H9 (cell line): ENCODE data around the gene KLHL7. TPM values are rescaled to one million over a fixed set of nuclear protein-coding genes. Genes with fewer than 3 reads are reported as not detected.
A peak's percentile ranks its signal among the peaks of the same experiment; 100 is the strongest.

ENCODE experiments used
- DNase-seq: peaks from one replicate; pipeline ENCODE4 v3.0.0-alpha.2; 2017
- H2AFZ ChIP-seq: one replicate; pipeline ENCODE4 v1.6.1; 2013; ENCODE audit warnings: mild to moderate bottlenecking, low read length, control low read depth, moderate library complexity
- H2AK5ac ChIP-seq: 2 replicates; pipeline ENCODE4 v1.6.1; 2013; ENCODE audit warnings: low read length, control low read depth, mixed read lengths; ENCODE audit not compliant: insufficient read length
- H2BK120ac ChIP-seq: one replicate; pipeline ENCODE4 v1.6.1; 2013; ENCODE audit warnings: low read depth, mild to moderate bottlenecking, low read length, control low read depth, inconsistent platforms; ENCODE audit not compliant: poor library complexity, severe bottlenecking
- H2BK12ac ChIP-seq: 2 replicates; pipeline ENCODE4 v1.6.1; 2013; ENCODE audit warnings: low read length, control low read depth, mixed read lengths, low read depth; ENCODE audit not compliant: insufficient read length
- H2BK15ac ChIP-seq: 2 replicates; pipeline ENCODE4 v1.6.1; 2013; ENCODE audit warnings: low read depth, low read length, control low read depth
- H2BK20ac ChIP-seq: one replicate; pipeline ENCODE4 v1.6.1; 2013; ENCODE audit warnings: low read depth, mild to moderate bottlenecking, low read length, control low read depth, inconsistent platforms; ENCODE audit not compliant: poor library complexity, severe bottlenecking
- H2BK5ac ChIP-seq: 2 replicates; pipeline ENCODE4 v1.6.1; 2013; ENCODE audit warnings: low read length, control low read depth, mixed read lengths; ENCODE audit not compliant: insufficient read length
- H3K14ac ChIP-seq: 2 replicates; pipeline ENCODE4 v1.6.1; 2013; ENCODE audit warnings: low read length, control low read depth; ENCODE audit not compliant: insufficient read depth
- H3K18ac ChIP-seq: 2 replicates; pipeline ENCODE4 v1.6.1; 2013; ENCODE audit warnings: low read depth, mild to moderate bottlenecking, mixed read lengths, low read length, control low read depth; ENCODE audit not compliant: insufficient read length
- H3K23ac ChIP-seq: 2 replicates; pipeline ENCODE4 v1.6.1; 2013; ENCODE audit warnings: low read length, control low read depth, mixed read lengths, low read depth; ENCODE audit not compliant: insufficient read length
- H3K23me2 ChIP-seq: 2 replicates; pipeline ENCODE4 v1.6.1; 2013; ENCODE audit warnings: low read depth, mild to moderate bottlenecking, mixed read lengths, low read length, control low read depth; ENCODE audit not compliant: insufficient read length, poor library complexity, severe bottlenecking
- H3K27ac ChIP-seq: 2 replicates; pipeline ENCODE4 v1.5.1; 2013; ENCODE audit warnings: low read length, control low read depth, mixed read lengths, low read depth; ENCODE audit not compliant: insufficient read length
- H3K27me3 ChIP-seq: 2 replicates; pipeline ENCODE4 v1.6.1; 2013; ENCODE audit warnings: low read length, control low read depth, inconsistent platforms; ENCODE audit not compliant: insufficient read depth
- H3K4ac ChIP-seq: 2 replicates; pipeline ENCODE4 v1.6.1; 2013; ENCODE audit warnings: low read depth, mild to moderate bottlenecking, control low read depth, inconsistent platforms, low read length, moderate library complexity
- H3K4me1 ChIP-seq: 2 replicates; pipeline ENCODE4 v1.6.1; 2013; ENCODE audit warnings: low read length, control low read depth, inconsistent platforms; ENCODE audit not compliant: insufficient read depth
- H3K4me2 ChIP-seq: 2 replicates; pipeline ENCODE4 v1.6.1; 2013; ENCODE audit warnings: low read length, control low read depth, mixed read lengths; ENCODE audit not compliant: insufficient read length, insufficient read depth
- H3K56ac ChIP-seq: 2 replicates; pipeline ENCODE4 v1.6.1; 2013; ENCODE audit warnings: low read depth, mild to moderate bottlenecking, mixed read lengths, low read length, control low read depth; ENCODE audit not compliant: insufficient read length
- H3K79me1 ChIP-seq: 2 replicates; pipeline ENCODE4 v1.6.1; 2013; ENCODE audit warnings: low read depth, mild to moderate bottlenecking, moderate library complexity, low read length, control low read depth, inconsistent platforms; ENCODE audit not compliant: insufficient read depth, poor library complexity, severe bottlenecking
- H3K79me2 ChIP-seq: 2 replicates; pipeline ENCODE4 v1.6.1; 2013; ENCODE audit warnings: low read length, control low read depth, inconsistent platforms; ENCODE audit not compliant: insufficient read depth
- H3K9ac ChIP-seq: 2 replicates; pipeline ENCODE4 v1.6.1; 2013; ENCODE audit warnings: low read length, control low read depth, mixed read lengths; ENCODE audit not compliant: insufficient read length; ENCODE audit errors: extremely low read depth
- H3K9me3 ChIP-seq: one replicate; pipeline ENCODE4 v1.6.1; 2013; ENCODE audit warnings: low read depth, low read length, inconsistent platforms; ENCODE audit not compliant: control insufficient read depth
- H3T11ph ChIP-seq: one replicate; pipeline ENCODE4 v1.6.1; 2013; ENCODE audit warnings: mild to moderate bottlenecking, low read length, control low read depth, inconsistent platforms
- H4K20me1 ChIP-seq: one replicate; pipeline ENCODE4 v1.6.1; 2013; ENCODE audit not compliant: control insufficient read depth, insufficient read length, insufficient read depth
- H4K5ac ChIP-seq: 2 replicates; pipeline ENCODE4 v1.6.1; 2013; ENCODE audit warnings: low read depth, mild to moderate bottlenecking, mixed read lengths, low read length, control low read depth; ENCODE audit not compliant: insufficient read length
- H4K8ac ChIP-seq: replicated peaks from 2 replicates; pipeline ENCODE4 v1.6.1; 2013; ENCODE audit warnings: low read length, control low read depth, mixed read lengths, low read depth; ENCODE audit not compliant: insufficient read length
- H4K91ac ChIP-seq: 2 replicates; pipeline ENCODE4 v1.6.1; 2013; ENCODE audit warnings: low read depth, mild to moderate bottlenecking, moderate library complexity, mixed read lengths, low read length, control low read depth; ENCODE audit not compliant: insufficient read length
- H3K27ac Mint-ChIP-seq, 3 experiments: 2 replicates in 2 of 3; 3 replicates in 1 of 3; pipeline ENCODE4 v1.8.0; 2020 to 2021; ENCODE audit warnings: mixed read lengths in 3 of 3, mild to moderate bottlenecking in 1 of 3, moderate library complexity in 1 of 3
- H3K27me3 Mint-ChIP-seq: 2 replicates; pipeline ENCODE4 v1.8.0; 2021; ENCODE audit warnings: low read depth, mild to moderate bottlenecking, moderate library complexity, mixed read lengths
- H3K36me3 Mint-ChIP-seq, 3 experiments: 2 replicates in 2 of 3; 3 replicates in 1 of 3; pipeline ENCODE4 v1.8.0; 2020 to 2021; ENCODE audit warnings: low read depth in 3 of 3, mixed read lengths in 3 of 3; ENCODE audit not compliant: insufficient read depth in 1 of 3
- H3K4me1 Mint-ChIP-seq, 2 experiments: 2 replicates each; pipeline ENCODE4 v1.8.0; 2020; ENCODE audit warnings: mixed read lengths in 2 of 2
- H3K4me3 Mint-ChIP-seq, 2 experiments: 2 replicates in 1 of 2; 3 replicates in 1 of 2; pipeline ENCODE4 v1.8.0; 2020 to 2021; ENCODE audit warnings: mild to moderate bottlenecking in 2 of 2, mixed read lengths in 2 of 2, moderate library complexity in 1 of 2
- H3K9me3 Mint-ChIP-seq, 2 experiments: 2 replicates in 1 of 2; 3 replicates in 1 of 2; pipeline ENCODE4 v1.8.0; 2020; ENCODE audit warnings: mild to moderate bottlenecking in 2 of 2, mixed read lengths in 2 of 2, moderate library complexity in 1 of 2
- CTCF ChIP-seq: fragments of 200-600 bp; sonication (generic); conservative IDR thresholded peaks from 3 replicates; pipeline ENCODE4 v1.8.0; 2021; ENCODE audit warnings: antibody characterized with exemption, mild to moderate bottlenecking
- WGBS: extraction: QIAGEN DNeasy Blood & Tissue Kit; methylation state at CpG from one replicate; pipeline ENCODE4 v1.1.7; 2013; ENCODE audit warnings: missing lambda C conversion rate, low lambda C conversion rate, mixed read lengths; ENCODE audit not compliant: insufficient read length; ENCODE audit errors: extremely low coverage; 5-methylcytosine and 5-hydroxymethylcytosine counted together
- total RNA-seq: library from RNA; stranded (reverse); gene quantifications from 2 replicates; pipeline ENCODE4 v1.2.1, GENCODE V29; 2021

KLHL7 gene
- total RNA-seq, 1 experiment from 2014 or later, result 56.7 TPM

DNA sequence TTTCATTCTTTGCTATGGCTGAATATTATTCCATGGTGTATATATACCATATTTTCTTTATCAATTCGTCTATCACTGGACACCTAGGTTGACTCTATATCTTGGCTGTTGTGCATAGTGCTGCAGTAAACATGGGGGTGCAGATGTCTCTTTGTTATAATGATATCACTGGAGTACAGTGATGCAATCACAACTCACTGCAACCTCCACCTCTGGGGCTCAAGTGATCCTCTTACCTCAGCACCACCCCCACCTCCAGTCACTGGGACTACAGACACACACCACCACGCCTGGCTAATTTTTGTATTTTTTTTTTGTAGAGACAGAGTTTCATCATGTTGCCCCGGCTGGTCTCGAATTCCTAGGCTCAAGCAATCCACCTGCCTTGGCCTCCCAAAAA lies 15.6 kb downstream of the KLHL7 start:
- Histone ChIP-seq H2AK5ac (no peak overlapping the region), H3K9ac (no peak overlapping the region), H2BK12ac (no peak overlapping the region), H3K27ac (no peak overlapping the region), H2BK20ac (no peak overlapping the region), H2BK120ac (no peak overlapping the region), H3K4me1 (peaks cover 7% of the 10 kb centered on the region), H3K4me2 (no peak overlapping the region), H3K4ac (no peak overlapping the region), H3K9me3 (no peaks in the 10 kb centered on the region), H3K18ac (no peak overlapping the region), H2AFZ (no peak overlapping the region), H3K23ac (no peak overlapping the region), H2BK5ac (no peak overlapping the region), H4K5ac (no peak overlapping the region), H4K8ac (no peak overlapping the region), H4K20me1 (no peaks in the 10 kb centered on the region), H3K23me2 (no peaks in the 10 kb centered on the region), H3K79me2 (peaks cover 16% of the 10 kb centered on the region; the same call in 1 of the 2 replicates), H4K91ac (no peak overlapping the region), H3K14ac (no peak overlapping the region), H3K27me3 (no peaks in the 10 kb centered on the region), H3K56ac (no peak overlapping the region), H2BK15ac (no peak overlapping the region), H3K79me1 (peaks cover 6% of the 10 kb centered on the region), H3T11ph (no peak overlapping the region)
- no peak for TF ChIP-seq CTCF
- Mint-ChIP-seq H3K27me3 (no peaks in the 10 kb centered on the region), H3K4me3 (no peak overlapping the region), H3K27ac (peak overlapping the region; percentile 2 to 92 (median 50); a peak in 5 of 7 replicates), H3K9me3 (no peaks in the 10 kb centered on the region), H3K36me3 (peaks cover 19 to 32% (median 21%) of the 10 kb centered on the region in 3 experiments), H3K4me1 (peaks cover 29 to 34% of the 10 kb centered on the region in 2 experiments)
- DNase-seq, result no peak
- WGBS, result no CpG with 5 or more reads among the region's 4 CpGs
